Bronchial epithelial cell (primary cell): ENCODE results near the gene SLA2. TPM values are rescaled to one million over a fixed set of nuclear protein-coding genes. Genes with fewer than 3 reads are reported as not detected.
"Not testable (repeated sequence)": the region's sequence is repeated elsewhere in the genome, so short reads cannot be mapped to it uniquely, and the experiment has no call there.

Source experiments
- DNase-seq: peaks from one replicate; pipeline ENCODE4 v3.0.0-alpha.2; 2010; ENCODE audit warnings: low read depth
- FAIRE-seq: peaks from 2 replicates; lab custom pipeline; 2011; peaks lifted over from hg19 to GRCh38; lab: Jason Lieb, UNC
- H3K27me3 ChIP-seq: 2 replicates; pipeline ENCODE4 v1.5.1; 2011; ENCODE audit warnings: low read length; ENCODE audit not compliant: control insufficient read depth, insufficient read depth
- H3K36me3 ChIP-seq: 2 replicates; pipeline ENCODE4 v1.5.1; 2011; ENCODE audit warnings: low read length; ENCODE audit not compliant: control insufficient read depth, insufficient read depth
- H3K4me3 ChIP-seq: 2 replicates; pipeline ENCODE4 v1.5.1; 2011; ENCODE audit warnings: mild to moderate bottlenecking, low read depth, low read length, control low read depth
- CTCF ChIP-seq: IDR thresholded peaks from 2 replicates; pipeline ENCODE4 v1.5.1; 2011; ENCODE audit warnings: mild to moderate bottlenecking, moderate library complexity, low read length, control low read depth, inconsistent platforms; ENCODE audit not compliant: insufficient read depth, severe bottlenecking
- total RNA-seq: library from RNA; depleted of rRNA; stranded (reverse); fragments of >200 nt; gene quantifications from 2 replicates; pipeline ENCODE4 v1.2.1, GENCODE V29; 2014

The SLA2 gene
- total RNA-seq, 1 donor from 2014 or later: not detected

- DNase-seq (no peak), FAIRE-seq (no peak)
- Histone ChIP-seq H3K36me3 (peaks cover 1% of the 10 kb centered on the region), H3K27me3 (no peaks in the 10 kb centered on the region), H3K4me3 (no peak overlapping the region)
- TF ChIP-seq CTCF: no peak
Observed at GRCh38 chr20:36684747-36685146, 38.8 kb upstream of the SLA2 start.

DNA sequence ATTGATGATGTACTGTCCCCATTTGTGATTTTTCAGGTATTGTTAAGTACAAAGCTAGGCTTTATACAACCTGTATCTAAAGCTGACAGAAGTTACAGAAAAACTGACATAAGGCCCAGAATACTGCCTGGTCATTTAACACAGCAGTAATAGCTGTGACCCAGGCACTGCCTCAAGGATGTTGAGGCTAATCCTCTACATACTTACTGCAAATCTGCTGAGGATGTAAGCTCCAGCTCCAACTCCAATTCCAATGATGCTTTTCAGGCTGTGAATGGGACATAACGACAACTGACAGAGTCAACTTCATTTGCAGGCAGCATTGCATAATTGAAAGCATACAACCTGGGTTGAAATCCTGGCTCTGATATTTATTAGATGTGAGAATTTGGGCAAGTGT is 36.3 kb upstream of the SLA2 start:
- H3K4me3 ChIP-seq: no peak overlapping the region
- TF ChIP-seq CTCF: no peak
- DNase-seq (no peak), FAIRE-seq (no peak)
- no peaks in the 10 kb centered on the region for H3K27me3 ChIP-seq
- H3K36me3 ChIP-seq: peaks cover 1% of the 10 kb centered on the region

DNA sequence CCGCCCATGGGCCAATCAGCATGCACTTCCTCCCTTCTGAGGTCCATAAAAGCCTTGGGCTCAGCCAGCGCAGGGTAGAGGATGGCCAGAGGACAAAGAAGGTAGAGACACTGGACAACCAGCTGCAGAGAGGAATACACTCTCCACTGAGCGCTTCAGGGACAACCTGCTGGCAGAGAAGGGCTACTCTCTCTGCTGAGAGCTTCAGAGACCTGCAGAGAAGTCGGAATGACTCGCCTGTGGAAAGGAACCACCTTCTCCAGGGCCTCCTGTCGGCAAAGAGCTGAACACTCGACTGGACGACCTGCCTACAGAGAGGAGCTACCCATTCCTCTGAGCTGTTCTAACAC is 31.4 kb upstream of the SLA2 start:
- DNase-seq: no peak
- H3K27me3 ChIP-seq: no peaks in the 10 kb centered on the region
- no peak for TF ChIP-seq CTCF
- peaks cover under 1% of the 10 kb centered on the region for H3K36me3 ChIP-seq
- H3K4me3 ChIP-seq: no peak overlapping the region
- no peak for FAIRE-seq

- H3K4me3 ChIP-seq: no peak overlapping the region
- no peaks in the 10 kb centered on the region for H3K36me3 ChIP-seq
- DNase-seq: no peak
- H3K27me3 ChIP-seq: no peaks in the 10 kb centered on the region
- no peak for FAIRE-seq
- TF ChIP-seq CTCF: no peak
Observed at GRCh38 chr20:36676701-36677421, 30.9 kb upstream of the SLA2 start.

GRCh38 chr20:36675545-36675944 is 29.5 kb upstream of the SLA2 start:
- DNase-seq, H3K27me3 ChIP-seq, H3K4me3 ChIP-seq, FAIRE-seq, H3K36me3 ChIP-seq: not testable (repeated sequence)

GRCh38 chr20:36672991-36673390 is 27.0 kb upstream of the SLA2 start:
- H3K27me3 ChIP-seq: no peaks in the 10 kb centered on the region
- no peak overlapping the region for H3K4me3 ChIP-seq
- no peak for TF ChIP-seq CTCF
- FAIRE-seq (no peak), DNase-seq (no peak)
- no peaks in the 10 kb centered on the region for H3K36me3 ChIP-seq
